H1 (cell line): Measurements from ENCODE around the gene CCNH. TPM values are rescaled to one million over a fixed set of nuclear protein-coding genes. Genes with fewer than 3 reads are reported as not detected.

Experiments used
- CTCF ChIA-PET: fragments of 300-600 bp; sonication (Branson Sonifier 250); formaldehyde crosslinking; loops from one replicate; lab custom pipeline; 2021; ENCODE audit not compliant: partially characterized antibody; lab: Charles Lee
- POLR2A ChIA-PET: fragments of 300-600 bp; sonication (Branson Sonifier 250); formaldehyde crosslinking; loops from one replicate; lab custom pipeline; 2021; ENCODE audit warnings: inconsistent platforms; ENCODE audit not compliant: partially characterized antibody; lab: Charles Lee
- DNase-seq, 2 experiments: peaks; one replicate each; pipeline versions ENCODE4 v3.0.0 to v3.0.0-alpha.2; 2010 to 2022; ENCODE audit warnings: low spot score in 2 of 2, low read depth in 1 of 2, mixed read lengths in 1 of 2
- FAIRE-seq: peaks from 2 replicates; lab custom pipeline; 2011; peaks lifted over from hg19 to GRCh38; lab: Jason Lieb, UNC
- H2AFZ ChIP-seq: 2 replicates; pipeline ENCODE4 v1.8.1; 2012; ENCODE audit warnings: low read length, inconsistent platforms
- H2AK5ac ChIP-seq: 2 replicates; pipeline ENCODE4 v1.6.1; 2013; ENCODE audit warnings: low read depth, low read length
- H2BK120ac ChIP-seq: replicated peaks from 2 replicates; pipeline ENCODE3; 2013; ENCODE audit warnings: low read depth, low read length, inconsistent platforms
- H2BK12ac ChIP-seq: 2 replicates; pipeline ENCODE4 v1.6.1; 2013; ENCODE audit warnings: low read depth, low read length
- H2BK15ac ChIP-seq: 2 replicates; pipeline ENCODE4 v1.6.1; 2013; ENCODE audit warnings: low read length
- H2BK20ac ChIP-seq: 2 replicates; pipeline ENCODE4 v1.6.1; 2013; ENCODE audit warnings: low read length
- H2BK5ac ChIP-seq: 2 replicates; pipeline ENCODE4 v1.6.1; 2013; ENCODE audit warnings: low read depth, low read length
- H3K14ac ChIP-seq: 2 replicates; pipeline ENCODE4 v1.6.1; 2013; ENCODE audit warnings: inconsistent platforms; ENCODE audit not compliant: insufficient read length
- H3K18ac ChIP-seq: 2 replicates; pipeline ENCODE4 v1.6.1; 2013; ENCODE audit warnings: low read length; ENCODE audit errors: extremely low read depth
- H3K23ac ChIP-seq: 2 replicates; pipeline ENCODE4 v1.6.1; 2013; ENCODE audit warnings: inconsistent platforms; ENCODE audit not compliant: insufficient read length
- H3K23me2 ChIP-seq: 2 replicates; pipeline ENCODE4 v1.6.1; 2013; ENCODE audit warnings: low read depth, low read length
- H3K27ac ChIP-seq: 2 replicates; pipeline ENCODE4 v1.6.1; 2011; ENCODE audit warnings: low read depth, low read length, inconsistent platforms
- H3K27me3 ChIP-seq, 4 experiments: replicated peaks in 1 of 4; 1 replicate in 1 of 4; 2 replicates in 3 of 4; pipeline versions ENCODE4 v1.6.1 to v1.8.1; 2011 to 2013; ENCODE audit warnings: low read length in 3 of 4, mild to moderate bottlenecking in 3 of 4, inconsistent platforms in 2 of 4, mixed read lengths in 2 of 4, moderate library complexity in 1 of 4; ENCODE audit not compliant: control insufficient read depth in 3 of 4, insufficient read depth in 3 of 4; ENCODE audit errors: extremely low read depth in 1 of 4
- H3K36me3 ChIP-seq, 4 experiments: 2 replicates each; pipeline versions ENCODE4 v1.6.1 to v1.8.1; 2011 to 2013; ENCODE audit warnings: mild to moderate bottlenecking in 4 of 4, low read length in 3 of 4, moderate library complexity in 2 of 4, control low read depth in 1 of 4, inconsistent platforms in 1 of 4; ENCODE audit not compliant: insufficient read depth in 4 of 4, control insufficient read depth in 2 of 4
- H3K4ac ChIP-seq: replicated peaks from 2 replicates; pipeline ENCODE3; 2013; ENCODE audit warnings: low read length, low read depth, mixed read lengths, inconsistent platforms; ENCODE audit not compliant: insufficient read length
- H3K4me1 ChIP-seq, 4 experiments: replicated peaks in 1 of 4; 1 replicate in 1 of 4; 2 replicates in 3 of 4; pipeline versions ENCODE4 v1.6.1 to v1.8.1; 2011 to 2013; ENCODE audit warnings: low read length in 3 of 4, inconsistent platforms in 2 of 4, mixed read lengths in 1 of 4; ENCODE audit not compliant: insufficient read depth in 4 of 4, control insufficient read depth in 3 of 4
- H3K4me2 ChIP-seq, 2 experiments: 2 replicates each; pipeline versions ENCODE4 v1.6.1 to v1.8.1; 2011 to 2013; ENCODE audit warnings: low read depth in 2 of 2, low read length in 2 of 2, control low read depth in 1 of 2, inconsistent platforms in 1 of 2, mild to moderate bottlenecking in 1 of 2; ENCODE audit not compliant: insufficient read depth in 1 of 2
- H3K4me3 ChIP-seq, 4 experiments: fragments of 200-600, 300-600 bp in 1 of 4; sonication (generic), shearing (Covaris generic), sonication (Bioruptor Twin) in 1 of 4; 2 replicates each; pipeline versions ENCODE4 v1.5.1 to v1.8.1; 2011 to 2016; ENCODE audit warnings: low read length in 4 of 4, low read depth in 3 of 4, control low read depth in 2 of 4, inconsistent platforms in 2 of 4, mild to moderate bottlenecking in 2 of 4, mixed read lengths in 1 of 4, moderate library complexity in 1 of 4; ENCODE audit not compliant: insufficient read depth in 2 of 4; ENCODE audit errors: extremely low read depth in 1 of 4
- H3K56ac ChIP-seq: replicated peaks from 2 replicates; pipeline ENCODE3; 2013; ENCODE audit warnings: low read depth, mild to moderate bottlenecking, mixed read lengths, low read length, inconsistent platforms; ENCODE audit not compliant: insufficient read length
- H3K79me1 ChIP-seq: 2 replicates; pipeline ENCODE4 v1.6.1; 2013; ENCODE audit warnings: low read depth, low read length, control low read depth
- H3K79me2 ChIP-seq, 2 experiments: 2 replicates each; pipeline versions ENCODE4 v1.6.1 to v1.8.1; 2012 to 2013; ENCODE audit warnings: low read length in 2 of 2, mild to moderate bottlenecking in 2 of 2, inconsistent platforms in 1 of 2; ENCODE audit not compliant: insufficient read depth in 2 of 2, control insufficient read depth in 1 of 2
- H3K9ac ChIP-seq, 4 experiments: replicated peaks in 1 of 4; 1 replicate in 1 of 4; 2 replicates in 3 of 4; pipeline versions ENCODE4 v1.6.1 to v1.8.1; 2011 to 2013; ENCODE audit warnings: low read depth in 3 of 4, low read length in 3 of 4, control low read depth in 2 of 4, mild to moderate bottlenecking in 2 of 4, moderate library complexity in 2 of 4, inconsistent platforms in 1 of 4; ENCODE audit errors: extremely low read depth in 1 of 4
- H3K9me3 ChIP-seq, 2 experiments: 2 replicates each; pipeline versions ENCODE4 v1.6.1 to v1.8.1; 2012 to 2013; ENCODE audit warnings: mild to moderate bottlenecking in 2 of 2, moderate library complexity in 2 of 2, control low read depth in 1 of 2, inconsistent platforms in 1 of 2, low read depth in 1 of 2, low read length in 1 of 2, mixed read lengths in 1 of 2; ENCODE audit not compliant: insufficient read depth in 2 of 2
- H4K20me1 ChIP-seq, 2 experiments: replicated peaks in 1 of 2; 2 replicates each; pipeline versions ENCODE3 to v1.8.1; 2011 to 2013; ENCODE audit warnings: inconsistent platforms in 2 of 2, low read length in 2 of 2, mild to moderate bottlenecking in 1 of 2; ENCODE audit not compliant: insufficient read depth in 2 of 2, control insufficient read depth in 1 of 2
- H4K5ac ChIP-seq: 2 replicates; pipeline ENCODE4 v1.6.1; 2013; ENCODE audit warnings: low read length, low read depth, mixed read lengths, inconsistent platforms; ENCODE audit not compliant: insufficient read length
- H4K8ac ChIP-seq: 2 replicates; pipeline ENCODE4 v1.8.0; 2013; ENCODE audit warnings: mild to moderate bottlenecking, moderate library complexity, low read length, inconsistent platforms; ENCODE audit not compliant: insufficient read depth; ENCODE audit errors: extremely low read depth
- H4K91ac ChIP-seq: replicated peaks from 2 replicates; pipeline ENCODE3; 2013; ENCODE audit warnings: low read length, mixed read lengths, inconsistent platforms; ENCODE audit not compliant: insufficient read length
- ASH2L ChIP-seq: fragments of 200-600, 300-600 bp; sonication (generic); IDR thresholded peaks from one replicate; pipeline ENCODE4 v1.7.1; 2017; ENCODE audit warnings: low read length
- BRCA1 ChIP-seq: IDR thresholded peaks from 2 replicates; pipeline ENCODE4 v1.6.1; 2012; ENCODE audit warnings: low read depth, low read length, improper control_type of control experiment
- NANOG ChIP-seq: IDR thresholded peaks from 2 replicates; pipeline ENCODE4 v1.6.1; 2011; ENCODE audit warnings: low read length, low read depth, mild to moderate bottlenecking, inconsistent platforms; ENCODE audit not compliant: insufficient read depth, poor library complexity, severe bottlenecking
- RBBP5 ChIP-seq: IDR thresholded peaks from 2 replicates; pipeline ENCODE4 v1.7.1; 2012; ENCODE audit warnings: low read depth, mild to moderate bottlenecking, inconsistent platforms, low read length, moderate library complexity, borderline replicate concordance
- SIN3A ChIP-seq, 2 experiments: IDR thresholded peaks in 1 of 2; conservative IDR thresholded peaks in 1 of 2; 2 replicates each; pipeline ENCODE4 v1.6.1; 2011 to 2012; ENCODE audit warnings: low read length in 2 of 2, improper control_type of control experiment in 1 of 2, low read depth in 1 of 2, mild to moderate bottlenecking in 1 of 2
- SIX5 ChIP-seq: IDR thresholded peaks from 2 replicates; pipeline ENCODE4 v1.6.1; 2011; ENCODE audit warnings: mild to moderate bottlenecking, low read depth, low read length
- TAF7 ChIP-seq: optimal IDR thresholded peaks from 2 replicates; pipeline ENCODE3; 2011; ENCODE audit warnings: low read depth, mild to moderate bottlenecking, inconsistent platforms, low read length, moderate library complexity, borderline replicate concordance
- WGBS, 2 experiments: shearing (Covaris generic) in 1 of 2; methylation state at CpG; one replicate each; pipeline versions ENCODE4 v1.1.6 to v1.1.7; 2013 to 2015; ENCODE audit warnings: low lambda C conversion rate in 2 of 2, mixed read lengths in 2 of 2, inconsistent platforms in 1 of 2, low coverage in 1 of 2, missing lambda C conversion rate in 1 of 2; ENCODE audit not compliant: insufficient replicate concordance in 2 of 2, insufficient coverage in 1 of 2, insufficient read length in 1 of 2; ENCODE audit errors: extremely low coverage in 1 of 2, missing lambda C conversion rate in 1 of 2; 5-methylcytosine and 5-hydroxymethylcytosine counted together
- polyA plus RNA-seq, 7 experiments: library from polyadenylated mRNA; depleted of rRNA in 3 of 7; stranded (reverse) in 5 of 7; unstranded in 2 of 7; fragments of >200 nt in 5 of 7; fragments of 200-250 nt in 2 of 7; gene quantifications; 1 replicate in 5 of 7; 2 replicates in 1 of 7; 4 replicates in 1 of 7; pipeline versions ENCODE4 v1.2.1 to v1.2.3, GENCODE V29; 2011 to 2013; ENCODE audit warnings: missing spikeins in 2 of 7, mixed read lengths in 2 of 7
- total RNA-seq: library from RNA; stranded (reverse); fragmentation: NEBNext Ultra II Directional; extraction: Animal tissue kit (Norgen Biotek cat#: 25700); gene quantifications from 2 replicates; pipeline ENCODE4 v1.2.1, GENCODE V29; 2021

CCNH gene
- total and polyA plus RNA-seq, 2 of the 8 experiments (the other 6 are each of a cell fraction or from before 2014, with no cell fraction given) = 38.2 to 41.8 TPM

DNA sequence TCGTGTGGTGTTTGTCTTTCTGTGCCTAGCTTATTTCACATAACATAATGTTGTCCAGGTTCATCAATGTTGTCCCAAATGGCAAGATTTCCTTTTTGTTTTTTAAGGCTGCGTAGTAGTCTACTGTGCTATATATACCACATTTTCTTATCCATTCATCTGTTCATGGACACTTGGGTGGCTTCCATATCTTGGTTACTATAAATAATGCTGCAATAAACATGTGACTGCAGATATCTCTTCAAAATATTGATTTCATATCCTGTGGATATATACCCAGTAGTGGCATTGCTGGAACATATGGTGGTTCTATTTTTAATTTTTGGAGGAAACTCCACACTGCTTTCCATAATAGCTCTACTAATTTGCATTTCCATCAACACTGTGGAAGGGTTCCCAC lies 25.5 kb upstream of the CCNH start:
- Histone ChIP-seq H2BK15ac (no peak overlapping the region), H2BK12ac (no peak overlapping the region), H3K4me3 (no peak overlapping the region), H2BK20ac (no peak overlapping the region), H3K27me3 (no peaks in the 10 kb centered on the region), H2BK5ac (no peak overlapping the region), H3K4me2 (no peak overlapping the region), H3K4ac (no peak overlapping the region), H3K23ac (no peak overlapping the region), H2AK5ac (no peak overlapping the region), H3K9ac (no peak overlapping the region), H2BK120ac (no peak overlapping the region), H3K27ac (no peak overlapping the region), H3K9me3 (no peaks in the 10 kb centered on the region), H2AFZ (no peak overlapping the region), H3K56ac (no peak overlapping the region), H4K8ac (no peak overlapping the region), H3K79me2 (no peaks in the 10 kb centered on the region), H4K91ac (no peak overlapping the region), H3K36me3 (no peaks in the 10 kb centered on the region), H4K5ac (no peak overlapping the region), H4K20me1 (no peaks in the 10 kb centered on the region), H3K18ac (no peak overlapping the region), H3K79me1 (no peaks in the 10 kb centered on the region), H3K14ac (no peak overlapping the region), H3K4me1 (no peaks in the 10 kb centered on the region), H3K23me2 (peaks cover 2% of the 10 kb centered on the region; the same call in 1 of the 2 replicates)
- POLR2A ChIA-PET = no interaction called here
- no peak for DNase-seq
- 98% methylated on average over 2 of the region's 2 CpGs; no CpG with 5 or more reads in 1 of the 2 experiments for WGBS, 2 experiments
- CTCF ChIA-PET = interaction anchor here (0.6 kb wide), 1 partner anchor 49 kb away, joined by 3 read pairs; no protein-coding TSS in a partner anchor
- TF ChIP-seq NANOG (no peak), ASH2L (no peak), SIN3A (conservative IDR thresholded peaks at IDR 0.05 in 1 of 2, IDR thresholded peaks at IDR 0.05 in 1 of 2; ENCODE audit: low read depth in 1 of 2, low read length in 2 of 2) (no peak), RBBP5 (no peak), BRCA1 (no peak), SIX5 (no peak), TAF7 (no peak)
- no peak for FAIRE-seq
